Measurements from ENCODE around the gene SLC28A3.

Gene SLC28A3

GRCh38 chr9:84235511-84235910 is 105.0 kb downstream of the SLC28A3 start:
- DNase-seq = no peak

DNA sequence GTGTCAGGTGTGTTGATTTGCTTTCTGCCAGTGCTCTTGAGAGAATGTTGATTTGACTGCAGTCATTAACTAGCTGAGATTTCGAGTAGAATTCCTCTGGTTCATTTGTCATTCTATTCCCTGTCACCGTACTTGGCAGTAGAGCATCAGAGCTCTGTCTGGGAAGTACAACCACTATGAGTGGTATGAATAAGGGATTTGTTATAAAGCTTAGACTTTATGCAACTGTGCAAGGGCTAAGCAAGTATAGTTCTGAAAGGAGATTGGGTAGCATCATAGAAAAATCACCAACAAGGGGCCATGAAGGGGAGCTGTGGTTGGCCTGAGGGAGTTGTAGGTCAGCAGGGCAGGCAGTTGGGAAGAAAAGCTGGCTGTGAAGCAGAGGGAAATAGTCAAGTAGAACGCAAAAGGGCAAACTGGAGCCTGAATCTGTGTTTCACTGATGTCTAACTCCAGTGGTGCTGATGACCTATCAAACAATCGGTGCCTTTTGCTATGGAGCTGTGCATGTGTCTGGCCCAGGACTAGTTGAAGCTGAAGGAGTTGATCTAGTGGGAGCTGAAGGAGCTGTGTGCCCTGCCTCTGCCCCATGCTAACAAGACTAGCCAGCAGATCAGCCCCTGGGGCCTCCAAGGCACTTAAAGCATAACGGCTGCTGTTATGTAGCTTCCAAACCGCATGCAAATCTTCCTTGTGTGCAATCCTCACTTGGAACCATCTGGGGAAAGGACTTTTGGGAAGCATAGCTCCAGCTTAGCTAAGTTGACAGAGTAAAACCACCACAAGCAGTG is 110.0 kb downstream of the SLC28A3 start:
- DNase-seq = no peak

- no peak for DNase-seq
These were observed 111.4 kb downstream of the SLC28A3 start for GRCh38 chr9:84229191-84229590.

- DNase-seq = no peak
These were observed 112.3 kb downstream of the SLC28A3 start for GRCh38 chr9:84228130-84228720.

DNA sequence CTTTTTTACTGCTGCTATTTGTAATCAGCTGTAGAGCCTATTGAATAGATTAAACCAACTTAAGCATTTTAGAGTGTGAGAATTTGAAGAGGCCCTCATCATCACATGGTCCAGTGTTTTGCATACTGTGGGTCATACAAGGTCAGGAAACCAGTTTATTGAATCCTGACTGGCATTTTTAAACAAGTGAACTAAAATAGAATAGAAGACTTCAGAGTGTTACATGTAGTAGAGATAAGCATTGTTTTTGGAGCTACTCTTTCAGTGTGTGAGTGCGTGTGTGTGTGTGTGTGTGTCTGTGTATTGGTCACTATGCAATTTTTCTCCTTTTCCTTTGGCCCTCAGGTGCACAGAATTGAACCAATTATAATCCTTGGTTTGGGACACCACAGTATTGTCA is 114.4 kb downstream of the SLC28A3 start:
- no peak for DNase-seq
